ENCODE results near the gene ETNK2. TPM values are rescaled to one million over a fixed set of nuclear protein-coding genes. Genes with fewer than 3 reads are reported as not detected.

Gene ETNK2
- total and polyA plus RNA-seq, 2 of the 13 experiments (the other 11 are each of a cell fraction or from before 2014, with no cell fraction given) = 15.5 to 42.8 TPM

- TF ChIP-seq ZFP41 (CRISPR knock-in tag; IDR thresholded peaks at IDR 0.05; ENCODE audit: borderline replicate concordance) (no peak), ZNF737 (CRISPR knock-in tag; IDR thresholded peaks at IDR 0.05; ENCODE audit: borderline replicate concordance) (no peak), FLYWCH1 (CRISPR knock-in tag; IDR thresholded peaks at IDR 0.05) (no peak), RBAK (CRISPR knock-in tag; IDR thresholded peaks at IDR 0.05) (no peak), STAG1 (CRISPR knock-in tag; IDR thresholded peaks at IDR 0.05) (peak; percentile 95), ZNF280D (CRISPR knock-in tag; IDR thresholded peaks at IDR 0.05) (no peak), SIN3B (IDR thresholded peaks at IDR 0.05; ENCODE audit: low read length) (no peak), THAP8 (CRISPR knock-in tag; IDR thresholded peaks at IDR 0.05; ENCODE audit: borderline replicate concordance) (no peak), GZF1 (CRISPR knock-in tag; IDR thresholded peaks at IDR 0.05) (no peak), YEATS4 (CRISPR knock-in tag; IDR thresholded peaks at IDR 0.05; ENCODE audit: borderline replicate concordance) (no peak), ELF1 (CRISPR knock-in tag; IDR thresholded peaks at IDR 0.05) (no peak), GPN1 (CRISPR knock-in tag; IDR thresholded peaks at IDR 0.05; ENCODE audit: borderline replicate concordance) (no peak), FOXO1 (CRISPR knock-in tag; IDR thresholded peaks at IDR 0.05) (no peak), ZFX (CRISPR knock-in tag; IDR thresholded peaks at IDR 0.05; ENCODE audit: low read depth) (peak; percentile 43; the same call in 1 of the 2 replicates), TIGD3 (CRISPR knock-in tag; IDR thresholded peaks at IDR 0.05; ENCODE audit: borderline replicate concordance) (no peak), ZNF547 (CRISPR knock-in tag; IDR thresholded peaks at IDR 0.05) (no peak)
- TF ChIP-seq, protein P1, sequence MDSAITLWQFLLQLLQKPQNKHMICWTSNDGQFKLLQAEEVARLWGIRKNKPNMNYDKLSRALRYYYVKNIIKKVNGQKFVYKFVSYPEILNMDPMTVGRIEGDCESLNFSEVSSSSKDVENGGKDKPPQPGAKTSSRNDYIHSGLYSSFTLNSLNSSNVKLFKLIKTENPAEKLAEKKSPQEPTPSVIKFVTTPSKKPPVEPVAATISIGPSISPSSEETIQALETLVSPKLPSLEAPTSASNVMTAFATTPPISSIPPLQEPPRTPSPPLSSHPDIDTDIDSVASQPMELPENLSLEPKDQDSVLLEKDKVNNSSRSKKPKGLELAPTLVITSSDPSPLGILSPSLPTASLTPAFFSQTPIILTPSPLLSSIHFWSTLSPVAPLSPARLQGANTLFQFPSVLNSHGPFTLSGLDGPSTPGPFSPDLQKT (CRISPR knock-in tag; IDR thresholded peaks at IDR 0.05; ENCODE audit: borderline replicate concordance) = no peak
- TF ChIP-seq, protein P2, sequence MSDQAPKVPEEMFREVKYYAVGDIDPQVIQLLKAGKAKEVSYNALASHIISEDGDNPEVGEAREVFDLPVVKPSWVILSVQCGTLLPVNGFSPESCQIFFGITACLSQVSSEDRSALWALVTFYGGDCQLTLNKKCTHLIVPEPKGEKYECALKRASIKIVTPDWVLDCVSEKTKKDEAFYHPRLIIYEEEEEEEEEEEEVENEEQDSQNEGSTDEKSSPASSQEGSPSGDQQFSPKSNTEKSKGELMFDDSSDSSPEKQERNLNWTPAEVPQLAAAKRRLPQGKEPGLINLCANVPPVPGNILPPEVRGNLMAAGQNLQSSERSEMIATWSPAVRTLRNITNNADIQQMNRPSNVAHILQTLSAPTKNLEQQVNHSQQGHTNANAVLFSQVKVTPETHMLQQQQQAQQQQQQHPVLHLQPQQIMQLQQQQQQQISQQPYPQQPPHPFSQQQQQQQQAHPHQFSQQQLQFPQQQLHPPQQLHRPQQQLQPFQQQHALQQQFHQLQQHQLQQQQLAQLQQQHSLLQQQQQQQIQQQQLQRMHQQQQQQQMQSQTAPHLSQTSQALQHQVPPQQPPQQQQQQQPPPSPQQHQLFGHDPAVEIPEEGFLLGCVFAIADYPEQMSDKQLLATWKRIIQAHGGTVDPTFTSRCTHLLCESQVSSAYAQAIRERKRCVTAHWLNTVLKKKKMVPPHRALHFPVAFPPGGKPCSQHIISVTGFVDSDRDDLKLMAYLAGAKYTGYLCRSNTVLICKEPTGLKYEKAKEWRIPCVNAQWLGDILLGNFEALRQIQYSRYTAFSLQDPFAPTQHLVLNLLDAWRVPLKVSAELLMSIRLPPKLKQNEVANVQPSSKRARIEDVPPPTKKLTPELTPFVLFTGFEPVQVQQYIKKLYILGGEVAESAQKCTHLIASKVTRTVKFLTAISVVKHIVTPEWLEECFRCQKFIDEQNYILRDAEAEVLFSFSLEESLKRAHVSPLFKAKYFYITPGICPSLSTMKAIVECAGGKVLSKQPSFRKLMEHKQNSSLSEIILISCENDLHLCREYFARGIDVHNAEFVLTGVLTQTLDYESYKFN (CRISPR knock-in tag; conservative IDR thresholded peaks at IDR 0.05) = no peak; the same call in 1 of the 2 replicates
Measured at GRCh38 chr1:204127597-204128242, 24.1 kb downstream of the ETNK2 start (continued).
